Suprapubic skin (tissue), 4 donors: ENCODE measurements around the gene DBH. TPM values are rescaled to one million over a fixed set of nuclear protein-coding genes. Genes with fewer than 3 reads are reported as not detected.
A peak's percentile ranks its signal among the peaks of the same experiment; 100 is the strongest.

ENCODE experiments used
- DNase-seq, 2 donors: peaks; one replicate each; pipeline ENCODE4 v3.0.0-alpha.2; 2019; ENCODE audit warnings: low spot score in 2 of 2
- H3K27ac ChIP-seq: fragments of 200-600 bp; sonication (generic); one replicate; pipeline ENCODE4 v1.5.1; 2019
- H3K27me3 ChIP-seq: fragments of 200-600 bp; sonication (generic); one replicate; pipeline ENCODE4 v1.5.1; 2019
- H3K36me3 ChIP-seq: fragments of 200-600 bp; sonication (generic); one replicate; pipeline ENCODE4 v1.5.1; 2019
- H3K4me1 ChIP-seq: fragments of 200-600 bp; sonication (generic); one replicate; pipeline ENCODE4 v1.5.1; 2019
- H3K4me3 ChIP-seq: fragments of 200-600 bp; sonication (generic); one replicate; pipeline ENCODE4 v1.5.1; 2019; ENCODE audit warnings: mild to moderate bottlenecking
- H3K9me3 ChIP-seq: fragments of 200-600 bp; sonication (generic); one replicate; pipeline ENCODE4 v1.5.1; 2019
- EP300 ChIP-seq: sonication (generic); formaldehyde crosslinking; IDR thresholded peaks from one replicate; pipeline ENCODE4 v1.6.1; 2017; ENCODE audit warnings: antibody characterized with exemption
- POLR2A ChIP-seq, 2 donors: fragments of 450-650 bp; IDR thresholded peaks; one replicate each; pipeline ENCODE4 v1.6.1; 2017; ENCODE audit warnings: antibody characterized with exemption in 2 of 2, mild to moderate bottlenecking in 2 of 2, moderate library complexity in 2 of 2
- POLR2AphosphoS5 ChIP-seq, 3 donors: sonication (generic); formaldehyde crosslinking; IDR thresholded peaks; one replicate each; pipeline ENCODE4 v1.6.1; 2017; ENCODE audit warnings: antibody characterized with exemption in 3 of 3
- WGBS: methylation state at CpG from one replicate; pipeline ENCODE4 v1.1.5; 2018; 5-methylcytosine and 5-hydroxymethylcytosine counted together
- total RNA-seq, 4 donors: library from RNA; depleted of rRNA; stranded (reverse); fragments of >200 nt; gene quantifications; one replicate each; pipeline ENCODE4 v1.1.0, GENCODE V29; 2016
- TF ChIP-seq, protein P1 (sequence below), 2 donors: fragments of 200-600 bp in 1 of 2; fragments of 450-650 bp in 1 of 2; sonication (generic) in 1 of 2; IDR thresholded peaks; one replicate each; pipeline ENCODE4 v1.5.1; 2016 to 2019; ENCODE audit warnings: antibody characterized with exemption in 2 of 2, mild to moderate bottlenecking in 1 of 2, moderate library complexity in 1 of 2

DBH gene
- total RNA-seq, 4 donors from 2014 or later = not detected

GRCh38 chr9:133702798-133703590 lies 66.8 kb downstream of the DBH start:
- Histone ChIP-seq H3K4me3 (peak overlapping the region; percentile 34), H3K27me3 (peaks cover 47% of the 10 kb centered on the region), H3K4me1 (peaks cover 32% of the 10 kb centered on the region), H3K27ac (no peak overlapping the region), H3K36me3 (no peaks in the 10 kb centered on the region), H3K9me3 (no peaks in the 10 kb centered on the region)
- 38% methylated on average over 31 of the region's 39 CpGs for WGBS
- TF ChIP-seq POLR2AphosphoS5 (IDR thresholded peaks at IDR 0.05) = no peak
- DNase-seq = peak in 1 of 2 donors; percentile 53

DNA sequence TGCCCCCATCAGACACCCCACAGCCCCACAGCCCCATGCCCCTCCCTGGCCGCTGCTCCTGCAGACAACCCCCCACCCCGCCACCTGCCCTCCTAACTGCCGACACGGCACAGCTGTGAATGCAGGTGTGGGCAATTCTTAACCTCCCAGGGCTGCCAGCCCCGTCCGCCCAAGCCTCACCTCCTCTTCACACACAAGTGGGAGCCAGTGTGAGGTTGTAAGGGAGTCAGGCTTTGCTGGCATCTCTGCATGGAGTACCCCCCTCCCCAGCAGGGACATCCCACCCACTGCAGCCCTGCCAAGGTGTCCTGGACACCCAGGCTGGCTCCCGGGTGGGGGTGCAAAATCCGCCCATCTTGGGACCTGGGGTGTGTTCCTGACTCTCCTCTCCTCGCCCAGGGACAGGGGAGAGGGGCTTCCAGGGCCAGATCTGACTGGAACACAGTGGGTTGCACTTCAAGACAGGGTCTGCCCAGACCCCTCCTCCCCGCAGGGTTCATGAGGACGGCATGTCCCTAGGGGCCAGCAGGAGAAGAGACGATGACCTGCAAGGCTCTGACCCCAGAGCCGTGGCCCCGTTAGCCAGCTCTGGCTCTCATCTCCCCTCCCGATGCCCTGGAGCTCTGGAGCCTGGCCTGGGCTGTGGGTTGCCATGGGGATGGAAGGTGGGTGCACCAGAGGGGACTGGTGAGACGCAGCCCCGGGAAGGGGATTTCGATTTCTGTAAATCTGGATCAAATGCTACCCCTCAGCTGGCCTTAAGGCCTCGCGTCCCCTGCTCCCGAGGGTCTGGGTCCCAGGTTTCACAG lies 67.6 kb downstream of the DBH start:
- DNase-seq = peak in 1 of 2 donors; percentile 45
- peaks cover 50% of the 10 kb centered on the region for H3K27me3 ChIP-seq
- no peak overlapping the region for H3K4me3 ChIP-seq
- peaks cover 32% of the 10 kb centered on the region for H3K4me1 ChIP-seq
- TF ChIP-seq POLR2A (IDR thresholded peaks at IDR 0.05) (no peak), EP300 (no peak), POLR2AphosphoS5 (IDR thresholded peaks at IDR 0.05) (no peak)
- TF ChIP-seq, protein P1, sequence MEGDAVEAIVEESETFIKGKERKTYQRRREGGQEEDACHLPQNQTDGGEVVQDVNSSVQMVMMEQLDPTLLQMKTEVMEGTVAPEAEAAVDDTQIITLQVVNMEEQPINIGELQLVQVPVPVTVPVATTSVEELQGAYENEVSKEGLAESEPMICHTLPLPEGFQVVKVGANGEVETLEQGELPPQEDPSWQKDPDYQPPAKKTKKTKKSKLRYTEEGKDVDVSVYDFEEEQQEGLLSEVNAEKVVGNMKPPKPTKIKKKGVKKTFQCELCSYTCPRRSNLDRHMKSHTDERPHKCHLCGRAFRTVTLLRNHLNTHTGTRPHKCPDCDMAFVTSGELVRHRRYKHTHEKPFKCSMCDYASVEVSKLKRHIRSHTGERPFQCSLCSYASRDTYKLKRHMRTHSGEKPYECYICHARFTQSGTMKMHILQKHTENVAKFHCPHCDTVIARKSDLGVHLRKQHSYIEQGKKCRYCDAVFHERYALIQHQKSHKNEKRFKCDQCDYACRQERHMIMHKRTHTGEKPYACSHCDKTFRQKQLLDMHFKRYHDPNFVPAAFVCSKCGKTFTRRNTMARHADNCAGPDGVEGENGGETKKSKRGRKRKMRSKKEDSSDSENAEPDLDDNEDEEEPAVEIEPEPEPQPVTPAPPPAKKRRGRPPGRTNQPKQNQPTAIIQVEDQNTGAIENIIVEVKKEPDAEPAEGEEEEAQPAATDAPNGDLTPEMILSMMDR (IDR thresholded peaks at IDR 0.05) = no peak
- no peaks in the 10 kb centered on the region for H3K9me3 ChIP-seq
- H3K36me3 ChIP-seq = no peaks in the 10 kb centered on the region
- H3K27ac ChIP-seq = no peak overlapping the region
- 84% methylated on average over 10 of the region's 21 CpGs for WGBS

GRCh38 chr9:133704711-133705181 lies 68.6 kb downstream of the DBH start:
- H3K27ac ChIP-seq = no peak overlapping the region
- peak in 1 of 2 donors; percentile 48 for DNase-seq
- H3K4me3 ChIP-seq = no peak overlapping the region
- no peaks in the 10 kb centered on the region for H3K36me3 ChIP-seq
- peaks cover 52% of the 10 kb centered on the region for H3K27me3 ChIP-seq
- 92% methylated on average over 16 of the region's 23 CpGs for WGBS
- TF ChIP-seq POLR2A (IDR thresholded peaks at IDR 0.05) (no peak), EP300 (no peak), POLR2AphosphoS5 (IDR thresholded peaks at IDR 0.05) (no peak)
- TF ChIP-seq, protein P1 (IDR thresholded peaks at IDR 0.05) = no peak
- peaks cover 32% of the 10 kb centered on the region for H3K4me1 ChIP-seq
- no peaks in the 10 kb centered on the region for H3K9me3 ChIP-seq

- DNase-seq = no peak
- H3K36me3 ChIP-seq = no peaks in the 10 kb centered on the region
- peaks cover 32% of the 10 kb centered on the region for H3K4me1 ChIP-seq
- no peak overlapping the region for H3K4me3 ChIP-seq
- H3K27ac ChIP-seq = no peak overlapping the region
- no peaks in the 10 kb centered on the region for H3K9me3 ChIP-seq
- peaks cover 59% of the 10 kb centered on the region for H3K27me3 ChIP-seq
- no peak for TF ChIP-seq EP300
- TF ChIP-seq POLR2AphosphoS5 (IDR thresholded peaks at IDR 0.05) = no peak
- no peak for TF ChIP-seq POLR2A (IDR thresholded peaks at IDR 0.05)
- TF ChIP-seq, protein P1 (IDR thresholded peaks at IDR 0.05) = no peak
- 87% methylated on average over 10 of the region's 10 CpGs for WGBS
These were observed 69.4 kb downstream of the DBH start for GRCh38 chr9:133705576-133705975.

- peaks cover 27% of the 10 kb centered on the region for H3K4me1 ChIP-seq
- WGBS = 48% methylated on average over 12 of the region's 12 CpGs
- peak in 1 of 2 donors; percentile 52 for DNase-seq
- no peaks in the 10 kb centered on the region for H3K36me3 ChIP-seq
- H3K4me3 ChIP-seq = no peak overlapping the region
- TF ChIP-seq, protein P1 (IDR thresholded peaks at IDR 0.05) = no peak
- TF ChIP-seq POLR2AphosphoS5 (IDR thresholded peaks at IDR 0.05) = no peak
- no peak for TF ChIP-seq POLR2A (IDR thresholded peaks at IDR 0.05)
- TF ChIP-seq EP300 = no peak
- H3K27me3 ChIP-seq = peaks cover 51% of the 10 kb centered on the region
- H3K27ac ChIP-seq = no peak overlapping the region
- no peaks in the 10 kb centered on the region for H3K9me3 ChIP-seq
These were observed 70.3 kb downstream of the DBH start for GRCh38 chr9:133706307-133707050.
